ENCODE measurements around the gene SKP2.
A peak's percentile ranks its signal among the peaks of the same experiment; 100 is the strongest.
"Not testable (repeated sequence)": the region's sequence is repeated elsewhere in the genome, so short reads cannot be mapped to it uniquely, and the experiment has no call there.

SKP2 gene

GRCh38 chr5:36151434-36152323, at the start of gene SKP2, which contains the start of gene LMBRD2:
TSS of gene SKP2 (plus strand) at chr5:36152111. CDS start at chr5:36152263, 152 bp downstream.
TSS of gene LMBRD2 (minus strand) at chr5:36151887. CDS start at chr5:36143349, 8,538 bp downstream.
- DNase-seq (ENCODE audit: low read depth in 2 of 2), result peak; percentile 93 to 95

- no peak for DNase-seq (ENCODE audit: low read depth in 2 of 2)
Measured at GRCh38 chr5:36105819-36106218, 46.1 kb upstream of the SKP2 start.

DNA sequence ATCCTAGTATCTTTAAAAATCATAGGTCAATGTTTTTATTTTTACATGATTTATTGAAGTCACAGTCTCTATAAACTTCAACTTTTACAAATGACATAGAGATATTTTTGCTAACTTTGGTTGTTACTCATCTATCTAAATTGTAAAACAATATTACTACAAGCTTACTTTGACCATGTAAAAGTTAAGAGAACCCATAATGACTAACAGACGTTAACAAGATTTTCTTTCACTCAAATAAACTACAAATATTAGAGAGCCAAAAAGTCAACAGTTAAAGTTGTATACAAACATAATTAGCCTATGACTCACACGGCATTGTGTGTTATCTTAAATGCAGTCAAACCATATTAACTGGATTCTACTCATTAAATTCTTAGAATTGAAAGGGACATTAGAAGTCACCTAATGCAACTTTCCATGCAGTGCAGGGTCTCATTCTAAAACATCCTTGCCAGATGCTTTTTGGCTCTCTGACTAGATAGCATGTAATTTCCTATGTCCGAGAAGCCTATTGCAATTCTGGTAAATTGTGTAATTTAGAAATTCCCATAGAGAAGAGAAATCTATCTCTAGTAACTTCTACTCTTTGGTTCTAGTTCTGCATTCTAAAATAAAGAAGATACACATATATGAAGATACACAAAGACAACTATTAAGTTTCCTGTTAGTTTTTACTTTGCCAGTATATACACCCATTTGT, 43.0 kb upstream of the SKP2 start:
- DNase-seq (ENCODE audit: low read depth in 2 of 2), result no peak

DNA sequence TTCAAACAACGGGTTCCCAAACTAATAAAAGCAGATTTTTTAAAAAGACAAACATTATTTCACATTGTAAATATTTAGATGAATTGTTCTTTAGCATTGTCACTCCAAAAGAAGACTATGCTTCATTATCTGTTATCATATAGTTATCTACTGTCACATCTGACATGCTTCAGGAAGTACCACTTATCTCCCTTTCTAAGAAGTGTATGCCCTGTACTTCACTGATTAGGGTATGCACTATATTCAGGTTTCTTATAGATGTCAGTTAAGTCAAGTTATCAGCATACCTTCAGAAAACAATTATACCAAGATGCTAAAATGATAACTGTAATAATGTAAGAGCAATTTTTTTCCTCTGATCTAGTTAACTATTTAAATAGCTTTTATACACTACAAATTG, 40.7 kb upstream of the SKP2 start:
- no peak for DNase-seq (ENCODE audit: low read depth in 2 of 2)

DNA sequence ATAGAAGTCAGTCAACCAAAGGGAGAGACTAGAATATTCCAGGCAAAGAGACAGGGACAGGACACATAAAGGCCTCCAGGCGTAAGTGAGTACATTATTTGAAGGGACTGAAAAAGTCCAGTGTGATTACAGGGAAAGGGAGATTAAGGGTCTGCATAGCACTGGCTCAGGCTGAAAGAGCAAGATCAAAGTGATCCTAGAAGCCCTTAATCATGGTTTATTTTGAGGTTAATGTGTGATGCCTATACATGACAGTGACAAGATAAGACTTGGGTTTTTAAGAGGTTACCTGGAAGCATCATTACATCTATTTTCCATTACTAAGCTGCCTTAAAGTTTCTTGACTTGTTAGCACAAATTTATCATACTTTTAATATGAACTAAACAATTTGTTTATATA, 26.0 kb upstream of the SKP2 start:
- DNase-seq (ENCODE audit: low read depth in 2 of 2), result no peak

- DNase-seq (ENCODE audit: low read depth in 2 of 2), result no peak
Measured at GRCh38 chr5:36128795-36129194, 23.1 kb upstream of the SKP2 start.

DNA sequence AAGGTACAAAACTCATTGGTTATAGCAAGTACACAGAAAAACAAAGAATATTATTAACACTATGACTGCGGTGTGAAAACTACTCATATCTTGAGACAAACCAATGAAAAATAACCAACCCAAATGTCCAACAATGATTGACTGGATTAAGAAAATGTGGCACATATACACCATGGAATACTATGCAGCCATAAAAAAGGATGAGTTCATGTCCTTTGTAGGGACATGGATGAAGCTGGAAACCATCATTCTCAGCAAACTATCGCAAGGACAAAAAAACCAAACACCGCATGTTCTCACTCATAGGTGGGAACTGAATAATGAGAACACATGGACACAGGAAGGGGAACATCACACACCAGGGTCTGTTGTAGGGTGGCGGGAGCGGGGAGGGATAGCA, 22.2 kb upstream of the SKP2 start:
- not testable (repeated sequence) for DNase-seq (ENCODE audit: low read depth in 2 of 2)

DNA sequence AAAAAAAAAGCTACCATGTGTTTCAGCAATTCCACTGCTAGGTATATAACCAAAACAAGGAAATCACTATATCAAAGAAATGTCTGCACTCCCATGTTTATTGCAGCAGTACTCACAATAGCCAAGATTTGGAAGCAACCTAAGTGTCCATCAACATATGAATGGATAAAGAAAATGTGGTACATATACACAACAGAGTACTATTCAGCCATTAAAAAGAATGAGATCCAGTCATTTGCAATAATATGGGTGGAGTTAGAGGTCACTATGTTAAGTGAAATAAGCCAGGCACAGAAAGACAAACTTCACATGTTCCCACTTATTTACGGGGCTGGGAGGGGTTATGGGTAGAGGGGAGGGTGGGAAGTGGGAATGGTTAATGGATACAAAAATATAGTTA, 18.9 kb upstream of the SKP2 start:
- DNase-seq (ENCODE audit: low read depth in 2 of 2), result not testable (repeated sequence)

GRCh38 chr5:36135988-36136387, 15.9 kb upstream of the SKP2 start:
- no peak for DNase-seq (ENCODE audit: low read depth in 2 of 2)

GRCh38 chr5:36136581-36136980, 15.3 kb upstream of the SKP2 start:
- no peak for DNase-seq (ENCODE audit: low read depth in 2 of 2)

DNA sequence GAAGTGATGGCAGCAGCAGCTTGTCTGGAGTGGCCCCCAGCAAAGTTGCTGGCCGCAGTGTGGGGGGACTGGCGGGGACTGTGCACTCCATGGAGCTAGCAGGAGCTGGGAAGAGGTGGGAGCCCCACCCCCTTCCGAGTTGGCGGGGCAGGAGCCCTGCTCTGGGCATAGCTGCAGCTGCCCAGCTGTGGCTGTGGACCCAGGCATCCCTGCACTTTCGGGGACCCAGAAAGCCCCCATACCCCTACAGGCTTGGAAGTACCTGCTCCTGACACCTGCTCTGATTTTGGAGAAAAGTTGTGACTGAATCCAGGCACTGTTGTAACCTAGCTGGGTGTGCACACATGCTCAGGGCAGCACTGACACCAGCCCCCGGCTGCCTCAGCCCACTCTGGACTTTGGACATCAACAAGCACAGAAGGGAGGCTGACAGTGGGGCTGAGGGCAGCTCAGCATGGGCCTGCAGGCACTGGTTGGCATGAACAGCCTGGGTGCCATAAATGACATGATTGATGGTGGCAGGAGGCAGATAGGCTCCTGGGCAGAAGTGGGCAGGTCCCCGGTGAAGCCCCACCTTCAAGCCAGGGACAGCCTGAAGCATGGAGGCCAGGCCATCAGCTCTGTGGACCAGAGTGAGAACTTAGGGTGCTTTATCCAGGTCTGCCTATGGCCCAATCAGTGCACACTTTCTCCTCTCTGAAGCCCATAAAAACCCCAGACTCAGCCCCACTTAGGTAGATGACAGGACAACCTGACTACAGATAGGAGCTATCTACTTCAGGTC, 12.8 kb upstream of the SKP2 start:
- DNase-seq (ENCODE audit: low read depth in 2 of 2), result no peak

DNA sequence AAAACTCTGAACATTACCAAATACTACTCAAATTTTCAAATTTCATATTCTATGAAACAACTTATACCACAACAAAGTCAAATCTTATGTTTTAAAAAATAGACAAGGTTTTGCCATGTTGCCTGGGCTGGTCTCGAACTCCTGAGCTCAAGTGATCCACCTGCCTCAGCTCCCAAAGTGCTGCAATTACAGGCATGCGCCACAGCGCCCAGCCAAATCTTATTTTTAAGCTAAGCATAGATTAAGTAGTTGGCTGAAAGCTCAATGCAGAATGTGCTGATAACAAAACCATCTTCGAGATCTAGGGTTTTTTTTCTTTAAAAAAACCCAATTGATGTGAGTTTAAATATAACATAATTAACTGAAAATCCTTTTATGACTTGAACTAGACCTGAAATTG, 6.6 kb upstream of the SKP2 start:
- no peak for DNase-seq (ENCODE audit: low read depth in 2 of 2)

DNA sequence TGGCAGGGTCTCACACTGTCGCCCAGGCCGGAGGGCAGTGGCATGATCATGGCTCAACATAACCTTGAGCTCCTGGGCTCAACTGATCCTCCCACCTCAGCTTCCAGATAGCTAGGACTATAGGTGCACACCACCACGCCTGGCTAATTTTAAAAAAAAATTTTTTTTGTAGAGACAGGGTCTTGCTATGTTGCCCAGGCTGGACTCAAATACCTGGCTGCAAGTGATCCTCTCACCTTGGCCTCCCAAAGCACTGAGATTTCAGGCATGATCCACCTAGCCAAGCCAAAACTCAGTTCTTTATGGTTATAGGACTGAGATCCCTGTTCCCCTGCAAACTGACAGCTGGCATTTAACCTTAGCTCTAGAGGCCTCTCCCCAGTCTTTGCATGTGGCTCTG, 5.5 kb upstream of the SKP2 start:
- no peak for DNase-seq (ENCODE audit: low read depth in 2 of 2)

GRCh38 chr5:36147681-36148080, 4.2 kb upstream of the SKP2 start:
- no peak for DNase-seq (ENCODE audit: low read depth in 2 of 2)

GRCh38 chr5:36150676-36151433, 1.1 kb upstream of the SKP2 start:
- DNase-seq (ENCODE audit: low read depth in 2 of 2), result peak in 1 of 2 donors; percentile 4

DNA sequence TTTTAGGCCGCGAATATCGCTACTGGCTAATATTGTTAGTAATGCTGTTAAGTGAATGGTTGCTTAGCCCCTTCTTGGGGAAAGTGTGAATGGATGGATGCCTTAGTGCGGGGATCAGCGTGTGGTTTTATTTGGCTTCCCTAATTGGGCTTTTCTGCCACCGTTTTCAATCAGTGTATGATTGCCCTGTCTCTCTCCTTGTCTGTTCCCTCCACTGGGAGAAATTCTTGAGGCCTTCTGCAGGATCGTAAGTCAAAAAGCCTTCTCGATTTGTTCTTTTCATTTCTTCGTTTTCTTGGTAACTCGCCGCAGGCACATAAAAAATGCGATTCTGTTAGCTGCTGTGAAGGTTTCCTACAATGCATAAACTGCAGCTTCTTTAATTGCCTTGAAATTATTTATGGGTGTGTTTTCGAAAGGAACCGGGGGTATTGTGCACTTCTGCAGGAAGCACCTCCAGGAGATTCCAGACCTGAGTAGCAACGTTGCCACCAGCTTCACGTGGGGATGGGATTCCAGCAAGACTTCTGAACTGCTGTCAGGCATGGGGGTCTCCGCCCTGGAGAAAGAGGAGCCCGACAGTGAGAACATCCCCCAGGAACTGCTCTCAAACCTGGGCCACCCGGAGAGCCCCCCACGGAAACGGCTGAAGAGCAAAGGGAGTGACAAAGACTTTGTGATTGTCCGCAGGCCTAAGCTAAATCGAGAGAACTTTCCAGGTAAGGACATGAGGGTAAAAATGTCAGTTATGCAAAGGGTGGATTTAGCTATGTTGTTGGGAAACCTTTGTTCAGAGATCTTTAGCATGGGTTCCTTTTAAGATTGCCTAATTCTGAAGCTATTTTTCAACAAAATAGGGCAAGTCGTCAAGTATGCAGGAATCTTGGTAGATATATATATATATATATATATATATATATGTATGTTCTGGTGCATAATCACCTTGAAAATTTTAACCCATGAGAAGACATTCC, 700 bp downstream of the SKP2 start:
- no peak for DNase-seq (ENCODE audit: low read depth in 2 of 2)

DNA sequence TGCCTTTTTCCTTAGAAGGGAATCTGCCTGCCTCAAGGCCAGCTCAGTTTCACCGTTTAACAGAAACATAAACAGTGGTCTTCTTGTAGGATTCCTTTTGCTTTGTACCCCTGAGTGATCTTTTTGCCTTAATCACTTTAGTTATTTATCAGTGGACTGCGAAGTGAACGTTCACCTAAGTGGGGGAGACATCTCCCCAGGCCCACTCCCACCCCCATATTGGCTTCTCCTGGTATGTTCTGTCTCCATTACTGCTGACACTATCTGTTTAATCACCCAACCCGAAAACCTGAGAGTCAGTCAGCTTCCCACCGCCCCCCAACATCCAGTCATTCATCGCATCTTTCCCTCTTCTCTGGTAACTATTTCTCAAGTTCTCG, 1.4 kb downstream of the SKP2 start:
- DNase-seq (ENCODE audit: low read depth in 2 of 2), result no peak

DNA sequence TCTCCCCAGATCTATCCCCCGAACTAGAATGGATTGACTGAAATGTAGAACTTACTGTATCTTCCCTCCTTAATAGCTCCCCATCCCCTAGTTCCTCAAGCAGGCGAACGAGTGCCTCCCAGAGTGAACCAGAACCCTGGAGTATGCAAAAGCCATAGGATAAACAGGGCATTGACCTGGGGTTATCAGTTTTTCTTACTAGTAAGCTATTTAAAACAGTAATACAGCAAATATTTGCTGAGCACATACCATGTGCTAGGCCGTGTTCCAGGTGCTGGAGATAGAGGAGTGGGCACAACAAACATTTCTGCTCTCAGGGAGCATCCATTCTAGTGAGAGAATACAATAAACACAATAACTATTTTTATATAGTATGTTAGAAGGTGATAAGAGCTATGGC, 1.8 kb downstream of the SKP2 start:
- no peak for DNase-seq (ENCODE audit: low read depth in 2 of 2)

DNA sequence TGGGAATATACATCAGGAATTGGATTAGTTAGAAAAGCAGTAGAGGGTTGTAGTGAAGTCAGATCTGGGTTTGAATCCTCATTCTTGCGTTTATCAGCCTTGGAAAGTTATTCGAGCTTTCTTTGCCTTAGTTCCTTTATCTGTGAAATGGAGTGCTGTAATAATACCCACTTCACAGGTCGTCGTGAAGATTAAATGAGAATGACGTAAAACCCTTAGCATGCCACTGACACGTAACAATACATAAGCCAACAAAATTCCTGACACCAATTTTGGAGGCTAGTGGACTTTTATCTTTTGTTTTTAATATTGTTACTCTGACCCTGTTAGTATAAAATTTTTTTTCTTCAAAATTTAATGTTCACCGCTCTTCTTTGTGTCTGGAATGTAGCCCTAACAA, 3.4 kb downstream of the SKP2 start:
- no peak for DNase-seq (ENCODE audit: low read depth in 2 of 2)

DNA sequence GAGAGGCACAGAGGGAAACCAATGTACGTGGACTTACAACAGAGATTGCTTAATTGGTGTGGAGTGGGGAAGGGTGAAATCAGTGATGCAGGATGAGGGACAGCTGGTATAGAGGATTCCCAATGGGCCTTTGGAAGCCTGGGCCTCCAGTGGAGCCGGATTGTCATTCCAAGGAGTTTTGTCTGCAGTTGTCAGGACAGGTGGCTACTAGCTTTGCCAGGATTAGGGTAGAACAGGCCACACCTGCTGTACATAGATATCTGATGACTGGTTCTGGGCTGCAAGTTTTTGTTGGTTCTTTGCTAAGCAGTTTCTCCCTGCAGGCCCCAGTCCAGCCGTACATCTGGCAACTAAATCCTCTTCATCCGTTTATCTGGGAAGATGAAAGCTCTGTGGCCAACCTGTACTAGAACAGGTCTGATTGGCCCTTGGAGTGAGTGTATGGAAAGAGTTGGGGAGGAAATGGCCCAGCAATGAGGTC, 4.2 kb downstream of the SKP2 start:
- no peak for DNase-seq (ENCODE audit: low read depth in 2 of 2)

Data from stimulated activated CD8-positive, alpha-beta memory T cell treated with anti-CD3 and anti-CD28 coated beads, Interleukin-15, amount 100 ng/mL, for 4 hours (primary cell).